Epithelial cell of prostate (primary cell): ENCODE data around the gene ST3GAL5.

ENCODE experiments used
- DNase-seq: peaks from one replicate; pipeline ENCODE4 v3.0.0-alpha.2; 2011; ENCODE audit warnings: low read depth, low spot score
- H3K27ac ChIP-seq: fragments of 450-650 bp; 2 replicates; pipeline ENCODE4 v1.5.1; 2017; ENCODE audit warnings: mild to moderate bottlenecking

The ST3GAL5 gene

GRCh38 chr2:85812094-85812735 lies 76.6 kb downstream of the ST3GAL5 start:
- H3K27ac ChIP-seq: no peak overlapping the region
- no peak for DNase-seq

GRCh38 chr2:85811180-85812093 lies 77.4 kb downstream of the ST3GAL5 start:
- H3K27ac ChIP-seq: no peak overlapping the region
- DNase-seq: no peak

- H3K27ac ChIP-seq: no peak overlapping the region
- no peak for DNase-seq
These were observed 78.2 kb downstream of the ST3GAL5 start for GRCh38 chr2:85810371-85811179.

- H3K27ac ChIP-seq: no peak overlapping the region
- DNase-seq: no peak
These were observed 81.0 kb downstream of the ST3GAL5 start for GRCh38 chr2:85807756-85808155.

- peak; percentile 12 for DNase-seq
- H3K27ac ChIP-seq: no peak overlapping the region
These were observed 82.3 kb downstream of the ST3GAL5 start for GRCh38 chr2:85806358-85807118.

- DNase-seq: no peak
- no peak overlapping the region for H3K27ac ChIP-seq
These were observed 84.2 kb downstream of the ST3GAL5 start for GRCh38 chr2:85804583-85804982.

GRCh38 chr2:85803704-85804425 lies 84.9 kb downstream of the ST3GAL5 start:
- no peak overlapping the region for H3K27ac ChIP-seq
- no peak for DNase-seq

- DNase-seq: no peak
- no peak overlapping the region for H3K27ac ChIP-seq
These were observed 86.3 kb downstream of the ST3GAL5 start for GRCh38 chr2:85802354-85803103.

GRCh38 chr2:85801871-85802270 lies 86.9 kb downstream of the ST3GAL5 start:
- no peak overlapping the region for H3K27ac ChIP-seq
- DNase-seq: no peak

GRCh38 chr2:85800586-85800985 lies 88.2 kb downstream of the ST3GAL5 start:
- no peak overlapping the region for H3K27ac ChIP-seq
- DNase-seq: no peak

- H3K27ac ChIP-seq: no peak overlapping the region
- peak; percentile 33 for DNase-seq
These were observed 89.4 kb downstream of the ST3GAL5 start for GRCh38 chr2:85799215-85799956.

GRCh38 chr2:85797921-85798320 lies 90.9 kb downstream of the ST3GAL5 start:
- H3K27ac ChIP-seq: no peak overlapping the region
- no peak for DNase-seq

- DNase-seq: no peak
- H3K27ac ChIP-seq: no peak overlapping the region
These were observed 91.5 kb downstream of the ST3GAL5 start for GRCh38 chr2:85797263-85797660.

- no peak for DNase-seq
- H3K27ac ChIP-seq: no peak overlapping the region
These were observed 92.2 kb downstream of the ST3GAL5 start for GRCh38 chr2:85796341-85797262.

GRCh38 chr2:85796046-85796340 lies 92.8 kb downstream of the ST3GAL5 start:
- DNase-seq: no peak
- H3K27ac ChIP-seq: no peak overlapping the region

- H3K27ac ChIP-seq: no peak overlapping the region
- no peak for DNase-seq
These were observed 93.3 kb downstream of the ST3GAL5 start for GRCh38 chr2:85795331-85796045.
